Sciatic nerve (tissue), 2 donors: ENCODE measurements around the gene DHX57. TPM values are rescaled to one million over a fixed set of nuclear protein-coding genes. Genes with fewer than 3 reads are reported as not detected.
A peak's percentile ranks its signal among the peaks of the same experiment; 100 is the strongest.
"Not testable (repeated sequence)": the region's sequence is repeated elsewhere in the genome, so short reads cannot be mapped to it uniquely, and the experiment has no call there.

Experiments used
- ATAC-seq: fragments of 200-7000 bp; cut with Tn5 transposase; one replicate; pipeline ENCODE4 v1.9.1; 2020; ENCODE audit warnings: mild to moderate bottlenecking, moderate library complexity
- DNase-seq: peaks from one replicate; pipeline ENCODE4 v3.0.0-alpha.2; 2020; ENCODE audit warnings: low spot score
- intact Hi-C: fragments of 100-400 bp; cut with DNase I; formaldehyde crosslinking; loops from one replicate; pipeline ENCODE4 v1.14.2; 2022
- total RNA-seq: library from RNA; stranded (reverse); fragmentation: NEBNext Ultra II Directional; extraction: Animal tissue kit (Norgen Biotek cat#: 25700); gene quantifications from one replicate; pipeline ENCODE4 v1.2.1, GENCODE V29; 2021
- donor health status: DM: no; HTN: no; CAD: no.
- donor health status: DM: no; HTN: no; CAD: no.

DHX57 gene
- total RNA-seq, 1 donor from 2014 or later: 19.8 TPM

GRCh38 chr2:38815936-38816335, 59.8 kb downstream of the DHX57 start:
- intact Hi-C loops: loop anchor here (5.0 kb wide), 1 partner anchor 286 kb away; no protein-coding TSS in a partner anchor
- DNase-seq (no peak), ATAC-seq (no peak)

- intact Hi-C loops: no loop called here
- ATAC-seq (no peak), DNase-seq (no peak)
Observed at GRCh38 chr2:38810488-38810887, 65.2 kb downstream of the DHX57 start.

GRCh38 chr2:38808677-38809076, 67.1 kb downstream of the DHX57 start:
- intact Hi-C loops: no loop called here
- ATAC-seq: no peak

DNA sequence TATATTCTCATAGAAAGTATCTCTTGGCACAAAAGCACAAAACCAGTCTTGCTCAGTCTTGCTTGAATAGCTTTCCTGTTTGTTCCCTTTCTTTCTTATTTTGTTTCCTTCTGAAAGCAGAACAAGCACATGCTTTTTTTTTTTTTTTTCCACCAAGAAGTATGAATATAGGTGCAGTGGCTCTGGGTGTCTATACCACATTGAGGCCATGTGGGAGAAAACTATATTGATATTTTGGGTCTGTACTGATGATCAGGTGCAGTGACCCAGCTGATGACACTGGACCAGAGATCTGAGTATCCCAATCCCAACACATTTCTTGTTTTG, 69.0 kb downstream of the DHX57 start:
- ATAC-seq (no peak), DNase-seq (no peak)
- intact Hi-C loops: no loop called here

More at GRCh38 chr2:38808677-38809076, 67.1 kb downstream of the DHX57 start:
- no peak for DNase-seq

DNA sequence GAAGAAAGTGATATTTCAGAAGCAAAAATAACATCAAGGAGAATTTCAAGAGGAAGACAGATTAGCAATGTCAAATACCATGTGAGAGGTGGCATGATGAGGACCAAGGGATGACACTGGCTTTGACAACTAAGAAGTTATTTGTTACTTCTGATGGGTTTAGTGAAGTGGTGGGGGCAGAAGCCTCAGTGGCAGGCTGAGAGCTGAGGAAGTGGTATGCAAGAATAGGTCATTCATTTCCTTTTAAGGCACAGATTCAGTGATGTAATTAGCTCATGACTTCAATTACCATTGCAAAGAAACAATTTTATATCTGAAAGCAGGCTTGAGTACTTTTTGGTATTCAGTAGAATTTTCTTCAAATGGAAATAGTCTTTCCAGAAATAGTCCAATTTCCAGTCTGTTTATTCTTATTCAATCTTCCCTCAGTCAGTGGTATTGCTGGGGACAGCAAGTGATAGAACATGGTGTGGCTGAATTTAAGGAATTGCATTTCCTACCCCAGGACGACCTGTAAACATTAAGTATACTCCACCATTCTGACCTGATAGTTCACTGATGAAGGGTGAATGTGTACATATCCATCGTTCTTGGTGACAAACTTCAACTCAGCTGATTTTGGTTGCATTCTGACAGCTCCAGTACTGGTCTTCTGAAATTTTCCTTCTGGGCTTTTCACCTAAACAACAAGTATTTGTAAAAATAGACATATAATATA, 69.6 kb downstream of the DHX57 start:
- DNase-seq: no peak
- intact Hi-C loops: no loop called here
- no peak for ATAC-seq

DNA sequence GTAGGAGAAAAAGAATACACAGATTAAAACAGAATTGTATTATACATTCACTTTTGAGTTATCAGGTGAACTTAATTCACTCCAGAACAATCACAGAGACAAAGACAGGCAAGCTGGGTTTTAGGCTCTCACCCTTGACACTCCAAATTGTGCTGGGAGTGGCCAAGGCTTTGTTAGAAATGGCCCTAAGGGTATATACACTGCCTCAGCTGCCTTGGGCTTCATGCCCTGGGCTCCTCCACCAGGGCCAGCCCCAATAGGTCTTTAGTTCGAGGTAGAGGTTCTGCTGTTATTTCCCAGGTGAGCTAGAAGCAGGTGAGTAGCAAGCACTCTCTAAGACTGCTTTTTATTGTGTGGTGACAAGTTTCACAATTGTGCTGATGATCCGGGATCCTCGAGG, 77.8 kb downstream of the DHX57 start:
- no peak for DNase-seq
- no peak for ATAC-seq
- intact Hi-C loops: no loop called here

DNA sequence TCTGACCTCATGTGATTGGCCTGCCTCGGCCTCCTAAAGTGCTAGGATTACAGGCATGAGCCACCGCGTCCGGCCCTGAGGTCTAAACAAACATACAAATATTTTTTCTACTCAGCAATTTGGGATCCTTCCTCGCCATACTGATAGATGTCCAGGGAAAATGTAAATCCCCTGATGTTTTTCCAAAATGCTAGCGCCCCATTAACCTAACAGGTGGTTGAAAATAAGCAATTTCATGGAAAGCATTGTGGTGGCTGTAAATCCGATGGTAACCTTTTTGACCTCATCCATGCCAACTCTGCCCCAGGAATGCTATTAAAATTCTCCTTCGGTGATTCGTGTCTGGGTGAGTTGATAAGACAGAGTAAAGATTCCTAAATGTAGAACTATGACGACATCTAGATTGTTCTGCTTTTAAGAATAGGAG, 78.5 kb downstream of the DHX57 start:
- ATAC-seq (no peak), DNase-seq (no peak)
- intact Hi-C loops: no loop called here

DNA sequence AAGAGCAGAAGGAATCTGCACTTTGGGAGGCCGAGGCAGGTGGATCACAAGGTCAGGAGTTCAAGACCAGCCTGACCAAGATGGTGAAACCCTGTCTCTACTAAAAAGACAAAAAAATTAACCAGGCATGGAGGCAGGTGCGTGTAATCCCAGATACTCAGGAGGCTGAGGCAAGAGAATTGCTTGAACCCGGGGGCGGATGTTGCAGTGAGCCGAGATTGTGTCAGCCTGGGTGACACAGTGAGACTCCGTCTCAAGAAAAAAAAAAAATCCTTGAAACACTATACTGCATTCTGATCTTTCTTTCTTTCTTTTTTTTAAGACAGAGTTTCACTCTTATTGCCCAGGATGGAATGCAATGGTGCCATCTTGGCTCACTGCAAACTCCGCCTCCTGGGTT, 80.7 kb downstream of the DHX57 start:
- DNase-seq, intact Hi-C loops, ATAC-seq: not testable (repeated sequence)

GRCh38 chr2:38794235-38794946, 81.3 kb downstream of the DHX57 start:
- ATAC-seq (no peak), DNase-seq (no peak)
- intact Hi-C loops: no loop called here

DNA sequence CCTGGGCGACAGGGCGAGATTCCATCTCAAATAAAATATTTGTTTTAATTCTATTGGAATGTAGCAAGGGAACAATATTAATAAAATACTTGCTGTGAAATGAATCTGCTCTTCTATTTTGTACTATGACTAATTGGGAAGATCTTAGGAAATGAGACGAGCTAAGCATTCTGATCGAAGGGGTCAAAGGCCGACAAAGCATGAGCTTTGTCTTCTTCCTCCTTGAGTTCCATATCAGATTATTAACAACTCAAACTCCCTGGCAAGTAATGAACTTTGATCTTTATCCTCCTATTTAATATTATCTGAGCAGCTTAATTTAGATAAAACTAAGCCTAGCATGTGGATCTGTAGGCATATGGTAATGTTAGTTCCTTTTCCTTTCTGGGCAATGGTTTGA, 82.2 kb downstream of the DHX57 start:
- DNase-seq (no peak), ATAC-seq (no peak)
- intact Hi-C loops: no loop called here

DNA sequence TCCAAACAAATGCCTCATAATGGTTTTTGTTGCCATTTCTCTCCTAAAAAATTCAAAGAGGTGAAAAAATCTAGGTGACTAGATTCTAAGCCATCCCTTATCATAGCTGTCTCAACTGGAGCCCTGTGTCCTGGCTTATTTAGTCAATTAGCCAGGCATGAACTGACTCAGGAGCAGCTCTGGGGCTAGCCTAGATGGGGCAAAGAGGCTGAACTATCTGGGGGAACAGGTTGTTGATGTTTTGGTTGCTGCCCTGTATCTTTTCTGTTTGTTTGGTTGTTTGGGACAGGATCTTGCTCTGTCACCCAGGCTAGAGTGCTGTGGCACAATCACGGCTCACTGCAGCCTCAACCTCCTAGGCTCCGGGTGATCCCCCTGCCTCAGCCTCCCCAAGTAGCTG, 83.0 kb downstream of the DHX57 start:
- ATAC-seq (no peak), DNase-seq (no peak)
- intact Hi-C loops: no loop called here

- intact Hi-C loops, ATAC-seq, DNase-seq: not testable (repeated sequence)
Observed at GRCh38 chr2:38792321-38792720, 83.4 kb downstream of the DHX57 start.

DNA sequence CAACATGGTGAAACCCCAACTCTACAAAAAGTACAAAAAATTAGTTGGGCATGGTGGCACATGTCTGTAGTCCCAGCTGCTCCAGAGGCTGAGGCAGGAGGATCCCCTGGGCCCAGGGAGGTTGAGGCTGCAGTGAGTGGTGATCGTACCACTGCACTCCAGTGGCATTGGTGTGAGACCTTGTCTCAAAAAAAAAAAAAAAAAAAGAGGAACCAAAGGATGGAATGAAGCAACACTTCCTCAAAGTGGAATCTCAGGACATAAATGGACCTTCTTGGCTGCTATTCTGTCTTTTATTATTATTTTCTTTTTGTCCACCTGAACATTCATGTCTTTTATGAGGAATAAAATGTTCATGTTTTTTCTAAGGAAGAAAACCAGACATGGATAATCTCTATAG, 84.0 kb downstream of the DHX57 start:
- DNase-seq (no peak), ATAC-seq (no peak)
- intact Hi-C loops: no loop called here

- ATAC-seq (no peak), DNase-seq (no peak)
- intact Hi-C loops: no loop called here
Observed at GRCh38 chr2:38789691-38790090, 86.0 kb downstream of the DHX57 start.

DNA sequence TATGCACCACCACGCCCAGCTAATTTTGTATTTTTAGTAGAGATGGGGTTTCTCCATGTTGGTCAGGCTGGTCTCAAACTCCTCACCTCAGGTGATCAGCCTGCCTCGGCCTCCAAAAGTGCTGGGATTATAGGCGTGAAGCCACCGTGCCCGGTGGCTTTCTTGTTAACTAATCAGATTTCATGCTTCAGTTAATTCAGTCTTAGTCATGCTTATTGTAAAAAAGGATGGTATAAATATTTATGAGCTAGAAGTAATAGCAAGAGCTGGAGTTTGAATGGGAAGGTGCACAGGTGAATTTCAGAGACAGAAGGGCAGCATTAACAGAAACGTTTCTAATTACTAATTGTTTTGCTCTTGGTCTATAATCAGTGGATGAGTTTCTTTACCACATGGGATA, 87.4 kb downstream of the DHX57 start:
- intact Hi-C loops: no loop called here
- no peak for ATAC-seq
- DNase-seq: peak; percentile 28

DNA sequence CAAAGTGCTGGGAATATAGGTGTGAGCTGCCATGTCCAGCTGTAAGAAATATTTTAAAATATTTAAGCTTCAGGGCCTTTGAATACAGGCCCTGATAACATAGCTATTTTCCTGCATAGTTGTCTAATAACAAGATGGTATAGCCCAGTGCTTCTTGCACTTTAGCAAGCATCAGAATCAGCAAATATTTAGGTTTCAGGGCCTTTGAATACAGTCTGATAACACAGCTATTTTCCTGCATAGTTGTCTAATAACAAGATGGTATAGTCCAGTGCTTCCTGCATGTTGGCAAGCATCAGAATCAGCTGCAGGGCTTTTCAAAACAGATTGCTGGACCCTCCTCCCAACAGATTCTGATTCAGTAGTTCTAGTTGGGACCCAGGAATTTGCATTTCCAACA, 92.1 kb downstream of the DHX57 start:
- ATAC-seq (no peak), DNase-seq (no peak)
- intact Hi-C loops: no loop called here

DNA sequence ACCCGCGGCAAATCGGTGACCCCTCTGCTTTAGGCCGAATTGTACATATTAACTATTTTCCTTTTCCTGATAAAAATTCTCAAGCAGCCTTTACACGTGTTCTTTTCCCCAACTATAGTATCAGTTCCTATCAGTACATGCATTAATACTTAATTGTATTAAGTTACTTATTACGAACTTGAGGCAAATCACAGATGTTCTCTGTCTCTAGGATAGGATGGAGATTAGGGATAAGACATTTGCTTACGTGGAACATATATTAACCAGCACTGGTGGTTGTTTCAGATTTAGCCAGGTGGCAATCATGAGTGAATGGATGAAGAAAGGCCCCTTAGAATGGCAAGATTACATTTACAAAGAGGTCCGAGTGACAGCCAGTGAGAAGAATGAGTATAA, 97.0 kb downstream of the DHX57 start:
- no peak for DNase-seq
- intact Hi-C loops: no loop called here
- no peak for ATAC-seq

DNA sequence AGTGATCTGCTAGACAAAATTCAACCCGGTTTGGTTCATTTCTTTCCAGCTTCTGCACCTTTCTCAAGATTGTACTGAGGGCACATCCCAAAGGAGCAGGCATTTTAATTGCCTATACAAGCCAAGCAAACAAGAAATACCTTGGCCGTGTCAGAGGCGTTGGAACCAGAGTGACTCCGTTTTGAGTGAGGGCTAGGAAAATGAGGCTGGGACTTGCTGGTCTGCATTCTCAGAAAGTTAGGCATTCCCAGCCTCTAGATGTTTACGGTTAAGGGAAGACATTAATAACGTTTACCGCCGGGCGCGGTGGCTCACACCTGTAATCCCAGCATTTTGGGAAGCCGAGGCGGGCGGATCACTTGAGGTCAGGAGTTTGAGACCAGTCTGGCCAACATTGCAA, 99.2 kb downstream of the DHX57 start:
- intact Hi-C loops: no loop called here
- DNase-seq (no peak), ATAC-seq (no peak)

GRCh38 chr2:38775921-38776225, 99.9 kb downstream of the DHX57 start:
- intact Hi-C loops: no loop called here
- DNase-seq (no peak), ATAC-seq (no peak)

DNA sequence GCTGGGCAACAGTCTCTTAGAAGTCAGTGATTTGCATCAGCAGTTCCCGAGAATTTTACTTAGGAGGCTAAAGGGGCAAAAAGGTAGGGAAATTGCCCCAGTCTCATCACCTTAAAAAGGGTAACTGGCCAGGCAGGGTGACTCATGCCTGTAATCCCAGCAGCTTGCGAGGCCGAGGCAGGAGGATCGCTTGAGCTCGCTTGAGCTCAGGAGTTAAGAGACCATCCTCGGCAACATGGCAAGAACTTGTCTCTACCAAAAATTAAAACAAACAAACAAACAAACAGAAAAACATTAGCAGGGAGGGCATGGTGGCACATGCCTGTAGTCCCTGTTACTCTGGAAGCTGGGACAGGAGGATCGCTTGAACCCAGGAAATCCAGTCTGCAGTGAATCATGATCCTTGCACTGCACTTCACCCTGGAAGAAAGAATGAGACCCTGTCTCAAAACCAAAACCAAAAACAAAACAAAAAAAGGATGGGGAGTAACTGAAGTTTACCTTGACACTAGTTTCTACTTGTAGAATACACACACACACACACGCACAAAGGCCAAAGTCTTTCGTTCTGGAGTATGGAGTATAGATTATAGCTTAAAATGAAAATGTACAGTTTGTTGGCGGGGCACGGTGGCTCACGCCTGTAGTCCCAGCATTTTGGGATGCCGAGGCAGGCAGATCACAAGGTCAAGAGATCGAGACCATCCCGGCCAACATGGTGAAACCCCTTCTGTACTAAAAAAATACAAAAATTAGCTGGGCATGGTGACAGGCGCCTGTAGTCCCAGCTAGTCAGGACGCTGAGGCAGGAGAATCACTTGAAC, 100.4 kb downstream of the DHX57 start:
- DNase-seq (no peak), ATAC-seq (no peak)
- intact Hi-C loops: no loop called here
